HEK293 (cell line): Measurements from ENCODE around the gene TMEM17.
A peak's percentile ranks its signal among the peaks of the same experiment; 100 is the strongest.

ENCODE experiments used
- CTCF ChIA-PET: fragments of 350-600 bp; formaldehyde crosslinking; extraction: SDS; loops from one replicate; lab custom pipeline; 2021; ENCODE audit warnings: antibody characterized with exemption; lab: Yijun Ruan, JAX
- POLR2A ChIA-PET: fragments of 300-600 bp; formaldehyde crosslinking; extraction: SDS; loops from one replicate; lab custom pipeline; 2020; ENCODE audit warnings: antibody characterized with exemption, inconsistent platforms; lab: Yijun Ruan, JAX
- H3K27ac ChIP-seq: fragments of 200-500 bp; sonication (Bioruptor generic); 2 replicates; pipeline ENCODE4 v1.5.1; 2014; ENCODE audit warnings: low read depth, low read length, control low read depth, inconsistent platforms; ENCODE audit errors: extremely low read depth
- H3K36me3 ChIP-seq, 2 experiments: fragments of 200-500 bp in 1 of 2; sonication (Bioruptor generic) in 1 of 2; 1 replicate in 1 of 2; 2 replicates in 1 of 2; pipeline ENCODE4 v1.5.1; 2014 to 2017; ENCODE audit warnings: inconsistent platforms in 2 of 2, low read length in 2 of 2; ENCODE audit not compliant: control insufficient read depth in 2 of 2, insufficient read depth in 1 of 2
- H3K4me1 ChIP-seq: fragments of 200-500 bp; sonication (Bioruptor generic); 2 replicates; pipeline ENCODE4 v1.5.1; 2014; ENCODE audit warnings: mild to moderate bottlenecking, low read length, inconsistent platforms; ENCODE audit not compliant: control insufficient read depth, insufficient read depth
- H3K4me3 ChIP-seq: 2 replicates; pipeline ENCODE4 v1.5.1; 2011; ENCODE audit warnings: low read depth, mild to moderate bottlenecking, control low read depth, low read length, moderate library complexity
- H3K9me3 ChIP-seq: fragments of 200-500 bp; sonication (Bioruptor generic); 2 replicates; pipeline ENCODE4 v1.5.1; 2014; ENCODE audit warnings: low read depth, low read length, inconsistent platforms; ENCODE audit not compliant: control insufficient read depth, insufficient read depth
- ELK4 ChIP-seq: IDR thresholded peaks from 2 replicates; pipeline ENCODE4 v1.6.1; 2011; ENCODE audit warnings: mild to moderate bottlenecking, low read depth, low read length, borderline replicate concordance
- FEZF1 ChIP-seq: fragments of 450-650 bp; formaldehyde crosslinking; IDR thresholded peaks from 2 replicates; pipeline ENCODE4 v1.5.1; 2016; ENCODE audit warnings: missing biosample characterization, missing genetic modification characterization
- GFI1B ChIP-seq: fragments of 450-650 bp; formaldehyde crosslinking; IDR thresholded peaks from 2 replicates; pipeline ENCODE4 v1.5.1; 2016; ENCODE audit warnings: missing biosample characterization, missing genetic modification characterization
- GLIS1 ChIP-seq: fragments of 450-650 bp; formaldehyde crosslinking; IDR thresholded peaks from 2 replicates; pipeline ENCODE4 v1.5.1; 2016; ENCODE audit warnings: missing biosample characterization, missing genetic modification characterization
- HOXA7 ChIP-seq: sonication (generic); formaldehyde crosslinking; IDR thresholded peaks from 2 replicates; pipeline ENCODE4 v1.8.1; 2022; ENCODE audit warnings: missing genetic modification reagents, borderline replicate concordance
- KLF10 ChIP-seq: fragments of 450-650 bp; IDR thresholded peaks from 2 replicates; pipeline ENCODE4 v1.5.1; 2018; ENCODE audit warnings: missing biosample characterization, mild to moderate bottlenecking, missing genetic modification characterization
- SCRT1 ChIP-seq: fragments of 450-650 bp; formaldehyde crosslinking; IDR thresholded peaks from 2 replicates; pipeline ENCODE4 v1.5.1; 2016; ENCODE audit warnings: missing biosample characterization, missing genetic modification characterization, borderline replicate concordance
- SP7 ChIP-seq: fragments of 450-650 bp; formaldehyde crosslinking; IDR thresholded peaks from 2 replicates; pipeline ENCODE4 v1.5.1; 2016; ENCODE audit warnings: missing biosample characterization, missing genetic modification characterization
- TCF7L2 ChIP-seq: IDR thresholded peaks from 2 replicates; pipeline ENCODE4 v1.6.1; 2011; ENCODE audit warnings: low read depth, mild to moderate bottlenecking, inconsistent platforms, low read length, moderate library complexity, borderline replicate concordance
- TRIM28 ChIP-seq: IDR thresholded peaks from 2 replicates; pipeline ENCODE4 v1.6.1; 2011; ENCODE audit warnings: low read length, control low read depth, borderline replicate concordance
- ZBTB21 ChIP-seq: fragments of 450-650 bp; formaldehyde crosslinking; IDR thresholded peaks from 2 replicates; pipeline ENCODE4 v1.5.1; 2017; ENCODE audit warnings: missing biosample characterization, missing genetic modification characterization
- ZBTB6 ChIP-seq: fragments of 450-650 bp; formaldehyde crosslinking; IDR thresholded peaks from 2 replicates; pipeline ENCODE4 v1.5.1; 2017; ENCODE audit warnings: missing biosample characterization, missing genetic modification characterization
- ZFHX2 ChIP-seq: fragments of 450-650 bp; formaldehyde crosslinking; conservative IDR thresholded peaks from 2 replicates; pipeline ENCODE4 v1.5.1; 2016; ENCODE audit warnings: missing biosample characterization, missing genetic modification characterization
- ZFP41 ChIP-seq: fragments of 450-650 bp; formaldehyde crosslinking; IDR thresholded peaks from 2 replicates; pipeline ENCODE4 v1.5.1; 2016; ENCODE audit warnings: missing biosample characterization, missing genetic modification characterization, borderline replicate concordance
- ZIC2 ChIP-seq: fragments of 450-650 bp; formaldehyde crosslinking; IDR thresholded peaks from 2 replicates; pipeline ENCODE4 v1.5.1; 2016; ENCODE audit warnings: missing biosample characterization, missing genetic modification characterization
- ZNF112 ChIP-seq: fragments of 450-650 bp; formaldehyde crosslinking; IDR thresholded peaks from 2 replicates; pipeline ENCODE4 v1.5.0; 2017; ENCODE audit warnings: missing biosample characterization, missing genetic modification characterization
- ZNF121 ChIP-seq: fragments of 450-650 bp; formaldehyde crosslinking; IDR thresholded peaks from 2 replicates; pipeline ENCODE4 v1.5.1; 2016; ENCODE audit warnings: missing biosample characterization, missing genetic modification characterization
- ZNF221 ChIP-seq: fragments of 450-650 bp; formaldehyde crosslinking; IDR thresholded peaks from 2 replicates; pipeline ENCODE4 v1.5.1; 2017; ENCODE audit warnings: missing biosample characterization, missing genetic modification characterization, borderline replicate concordance
- ZNF354C ChIP-seq: fragments of 450-650 bp; formaldehyde crosslinking; IDR thresholded peaks from 2 replicates; pipeline ENCODE4 v1.5.1; 2016; ENCODE audit warnings: missing biosample characterization, missing genetic modification characterization, low read depth, borderline replicate concordance
- ZNF37A ChIP-seq: fragments of 450-650 bp; IDR thresholded peaks from 2 replicates; pipeline ENCODE4 v1.5.1; 2018; ENCODE audit warnings: missing biosample characterization, missing genetic modification characterization
- ZNF423 ChIP-seq: fragments of 450-650 bp; formaldehyde crosslinking; IDR thresholded peaks from 2 replicates; pipeline ENCODE4 v1.5.1; 2016; ENCODE audit warnings: missing biosample characterization, missing genetic modification characterization
- ZNF426 ChIP-seq: fragments of 450-650 bp; formaldehyde crosslinking; IDR thresholded peaks from 2 replicates; pipeline ENCODE4 v1.5.1; 2017; ENCODE audit warnings: missing biosample characterization, missing genetic modification characterization, mild to moderate bottlenecking, inconsistent platforms, moderate library complexity
- ZNF530 ChIP-seq: fragments of 450-650 bp; formaldehyde crosslinking; IDR thresholded peaks from 2 replicates; pipeline ENCODE4 v1.5.1; 2016; ENCODE audit warnings: low read depth, missing biosample characterization, missing genetic modification characterization
- ZNF561 ChIP-seq: fragments of 450-650 bp; IDR thresholded peaks from 2 replicates; pipeline ENCODE4 v1.5.1; 2018; ENCODE audit warnings: missing biosample characterization, missing genetic modification characterization, borderline replicate concordance
- ZNF596 ChIP-seq: fragments of 450-650 bp; IDR thresholded peaks from 2 replicates; pipeline ENCODE4 v1.5.0; 2018; ENCODE audit warnings: missing biosample characterization, mild to moderate bottlenecking, missing genetic modification characterization, moderate library complexity
- ZNF626 ChIP-seq: fragments of 450-650 bp; sonication (Bioruptor Pico); formaldehyde crosslinking; IDR thresholded peaks from 2 replicates; pipeline ENCODE4 v1.5.1; 2018; ENCODE audit warnings: missing biosample characterization, missing genetic modification characterization, inconsistent platforms
- ZSCAN5A ChIP-seq: fragments of 450-650 bp; formaldehyde crosslinking; IDR thresholded peaks from 2 replicates; pipeline ENCODE4 v1.5.1; 2016; ENCODE audit warnings: missing biosample characterization, missing genetic modification characterization

The TMEM17 gene

GRCh38 chr2:62467475-62468321, 38.3 kb downstream of the TMEM17 start:
- CTCF ChIA-PET = interaction anchor here (1.0 kb wide), 2 partner anchors 10 to 11 kb away, joined by 3 read pairs; no protein-coding TSS in a partner anchor
- Histone ChIP-seq H3K4me3 (no peak overlapping the region), H3K36me3 (no peaks in the 10 kb centered on the region), H3K9me3 (no peaks in the 10 kb centered on the region), H3K27ac (no peak overlapping the region), H3K4me1 (no peaks in the 10 kb centered on the region)
- POLR2A ChIA-PET = no interaction called here
- TF ChIP-seq HOXA7 (CRISPR knock-in tag) (no peak), ZNF596 (tag by site-specific recombination) (no peak), ZIC2 (tag by site-specific recombination) (peak; percentile 42; the same call in 1 of the 2 replicates), ZNF423 (tag by site-specific recombination) (no peak), TCF7L2 (no peak)

- Histone ChIP-seq H3K27ac (no peak overlapping the region), H3K4me1 (no peaks in the 10 kb centered on the region), H3K4me3 (no peak overlapping the region), H3K36me3 (no peaks in the 10 kb centered on the region), H3K9me3 (no peaks in the 10 kb centered on the region)
- ChIA-PET POLR2A (no interaction called here), CTCF (no interaction called here)
- TF ChIP-seq ZSCAN5A (tag by site-specific recombination) (no peak), ZNF561 (tag by site-specific recombination) (no peak), ZBTB21 (no peak), FEZF1 (tag by site-specific recombination) (no peak), TRIM28 (no peak), ZNF426 (no peak), ZBTB6 (tag by site-specific recombination) (no peak), ZNF112 (tag by site-specific recombination) (no peak), ELK4 (no peak), KLF10 (no peak), GLIS1 (tag by site-specific recombination) (no peak)
- TF ChIP-seq, all 188 proteins: peak for 0
These were observed 38.9 kb downstream of the TMEM17 start for GRCh38 chr2:62467100-62467474.

- Histone ChIP-seq H3K4me1 (no peaks in the 10 kb centered on the region), H3K27ac (no peak overlapping the region), H3K4me3 (no peak overlapping the region), H3K9me3 (no peaks in the 10 kb centered on the region), H3K36me3 (no peaks in the 10 kb centered on the region)
- TF ChIP-seq ZNF121 (no peak), ZFHX2 (tag by site-specific recombination) (no peak), ZNF37A (tag by site-specific recombination) (no peak), ZNF530 (tag by site-specific recombination) (no peak), ZNF626 (tag by site-specific recombination) (no peak), SCRT1 (tag by site-specific recombination) (no peak), GFI1B (tag by site-specific recombination) (no peak), ZFP41 (no peak), ZNF221 (tag by site-specific recombination) (no peak), SP7 (tag by site-specific recombination) (no peak), ZNF354C (no peak)
- POLR2A ChIA-PET = no interaction called here
- CTCF ChIA-PET = interaction anchor here (0.8 kb wide), 1 partner anchor 9 kb away, joined by 4 read pairs; no protein-coding TSS in a partner anchor
These were observed 39.5 kb downstream of the TMEM17 start for GRCh38 chr2:62466503-62466854.
